Measurements from ENCODE around the gene TXNL4A.

- TF ChIP-seq CTCF (conservative IDR thresholded peaks at IDR 0.05) = no peak
- no peak for TF ChIP-seq ZFX (IDR thresholded peaks at IDR 0.05)
These were observed 51.7 kb downstream of the TXNL4A start for GRCh38 chr18:79936641-79937040.
